SK-N-MC (cell line): ENCODE results near the gene PTAFR.

ENCODE experiments used
- EZH2 ChIP-seq: fragments of 200-600 bp; sonication (generic); IDR thresholded peaks from one replicate; pipeline ENCODE4 v1.6.1; 2017; ENCODE audit warnings: antibody characterized with exemption
- FOXP2 ChIP-seq: optimal IDR thresholded peaks from 2 replicates; pipeline ENCODE3; 2011; ENCODE audit warnings: mild to moderate bottlenecking, moderate library complexity; ENCODE audit not compliant: insufficient read depth; ENCODE audit errors: extremely low read length, control extremely low read depth
- POLR2AphosphoS5 ChIP-seq: IDR thresholded peaks from 2 replicates; pipeline ENCODE4 v1.6.1; 2012; ENCODE audit warnings: mild to moderate bottlenecking, low read depth, low read length, borderline replicate concordance

DNA sequence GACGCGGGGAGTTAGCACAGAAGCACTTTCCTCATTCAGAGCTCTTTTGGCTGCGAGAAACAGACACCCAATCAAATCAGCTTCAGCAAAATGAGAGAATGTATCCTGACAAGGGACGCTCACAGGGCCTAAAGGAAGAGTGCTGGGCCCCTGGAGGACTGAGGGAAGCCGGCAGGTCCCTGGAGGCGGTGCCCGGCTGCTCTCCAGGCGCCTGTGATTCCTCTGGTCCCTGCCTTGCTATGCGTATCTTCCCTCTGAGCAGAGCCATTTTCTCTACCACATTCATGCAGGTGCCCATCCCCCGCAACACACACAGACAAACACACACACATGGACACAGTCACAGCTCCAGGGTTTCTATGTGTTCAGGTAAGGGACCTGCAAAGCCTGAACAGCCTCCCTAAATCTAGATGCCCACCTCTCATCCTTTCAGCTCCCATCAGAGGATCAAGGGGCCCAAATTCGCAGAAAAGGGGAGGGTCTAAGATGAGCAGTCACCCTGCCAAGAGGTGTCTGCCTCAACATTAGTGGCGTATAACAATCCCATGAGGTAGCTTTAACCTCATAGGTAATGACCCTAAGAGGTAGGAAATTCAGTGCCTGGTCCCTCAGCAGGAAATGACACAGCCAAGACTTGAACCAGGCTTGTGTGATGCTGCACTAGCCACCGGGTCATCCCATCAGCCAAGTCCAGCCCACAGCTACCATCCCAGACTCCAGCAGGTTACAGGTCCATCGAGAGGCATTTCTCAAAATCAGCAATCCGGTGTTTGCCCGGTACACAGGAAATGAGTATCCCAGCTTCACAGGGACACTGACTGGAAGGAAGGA, 29.0 kb downstream of the PTAFR start:
- TF ChIP-seq EZH2 = no peak
- no peak for TF ChIP-seq POLR2AphosphoS5
- TF ChIP-seq FOXP2 = no peak
